Measurements from ENCODE around the gene CHST15. TPM values are rescaled to one million over a fixed set of nuclear protein-coding genes. Genes with fewer than 3 reads are reported as not detected.

The CHST15 gene
- total RNA-seq, 1 donor from 2014 or later, result 36.5 TPM

DNA sequence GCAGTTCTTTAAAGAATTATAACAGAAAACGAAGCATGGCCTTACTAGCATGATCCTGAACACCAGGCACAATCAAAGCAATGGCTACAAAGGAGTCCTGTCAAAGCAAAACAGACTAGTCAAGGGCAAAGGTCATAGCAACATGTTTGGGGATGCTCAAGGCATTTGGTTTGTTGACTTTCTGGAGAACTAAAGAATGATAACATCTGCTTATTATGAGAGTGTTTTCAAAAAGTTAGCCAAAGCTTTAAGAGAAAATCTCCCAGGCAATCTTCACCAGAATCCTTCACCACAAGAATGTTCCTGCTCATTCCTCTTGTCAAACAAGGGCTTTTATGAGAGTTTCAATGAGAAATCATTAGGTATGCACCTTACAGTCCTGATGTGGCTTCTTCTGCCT is 106.7 kb downstream of the CHST15 start:
- peaks cover 21% of the 10 kb centered on the region for H3K27me3 ChIP-seq (ENCODE audit: low read depth)
- no peaks in the 10 kb centered on the region for H3K4me1 ChIP-seq
- H3K27ac ChIP-seq, result no peak overlapping the region
- TF ChIP-seq, protein P1, sequence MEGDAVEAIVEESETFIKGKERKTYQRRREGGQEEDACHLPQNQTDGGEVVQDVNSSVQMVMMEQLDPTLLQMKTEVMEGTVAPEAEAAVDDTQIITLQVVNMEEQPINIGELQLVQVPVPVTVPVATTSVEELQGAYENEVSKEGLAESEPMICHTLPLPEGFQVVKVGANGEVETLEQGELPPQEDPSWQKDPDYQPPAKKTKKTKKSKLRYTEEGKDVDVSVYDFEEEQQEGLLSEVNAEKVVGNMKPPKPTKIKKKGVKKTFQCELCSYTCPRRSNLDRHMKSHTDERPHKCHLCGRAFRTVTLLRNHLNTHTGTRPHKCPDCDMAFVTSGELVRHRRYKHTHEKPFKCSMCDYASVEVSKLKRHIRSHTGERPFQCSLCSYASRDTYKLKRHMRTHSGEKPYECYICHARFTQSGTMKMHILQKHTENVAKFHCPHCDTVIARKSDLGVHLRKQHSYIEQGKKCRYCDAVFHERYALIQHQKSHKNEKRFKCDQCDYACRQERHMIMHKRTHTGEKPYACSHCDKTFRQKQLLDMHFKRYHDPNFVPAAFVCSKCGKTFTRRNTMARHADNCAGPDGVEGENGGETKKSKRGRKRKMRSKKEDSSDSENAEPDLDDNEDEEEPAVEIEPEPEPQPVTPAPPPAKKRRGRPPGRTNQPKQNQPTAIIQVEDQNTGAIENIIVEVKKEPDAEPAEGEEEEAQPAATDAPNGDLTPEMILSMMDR (IDR thresholded peaks at IDR 0.05), result no peak
- no peak overlapping the region for H3K4me3 ChIP-seq
- DNase-seq, result no peak
- intact Hi-C loops (cut with DNase I), result no loop called here
- no peaks in the 10 kb centered on the region for H3K36me3 ChIP-seq
- H3K9me3 ChIP-seq, result no peaks in the 10 kb centered on the region
- ATAC-seq, result no peak

DNA sequence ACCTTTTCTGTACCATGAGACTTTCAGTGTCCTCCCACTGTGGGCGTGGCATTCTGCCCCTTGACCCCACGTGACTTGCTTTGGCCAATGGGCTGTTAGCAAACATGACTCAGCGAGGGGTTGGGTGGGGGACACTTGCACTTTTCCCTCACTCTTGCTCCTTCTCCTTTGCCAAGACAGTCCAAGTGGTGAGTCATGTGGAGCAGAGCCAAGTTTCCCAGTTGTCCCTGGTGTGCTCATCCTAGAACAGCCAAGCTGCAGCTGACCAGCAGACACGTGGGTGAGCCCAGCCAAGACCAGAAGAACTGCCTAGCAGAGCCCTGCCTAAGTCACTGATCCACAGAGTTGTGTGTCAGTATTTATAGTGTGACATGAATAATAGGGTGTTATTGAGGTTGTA is 119.0 kb downstream of the CHST15 start:
- no peak overlapping the region for H3K4me3 ChIP-seq
- TF ChIP-seq, protein P1 (IDR thresholded peaks at IDR 0.05), result no peak
- intact Hi-C loops (cut with DNase I), result no loop called here
- no peaks in the 10 kb centered on the region for H3K36me3 ChIP-seq
- ATAC-seq (no peak), DNase-seq (no peak)
- no peaks in the 10 kb centered on the region for H3K4me1 ChIP-seq
- H3K27me3 ChIP-seq (ENCODE audit: low read depth), result peaks cover 64% of the 10 kb centered on the region
- H3K9me3 ChIP-seq, result no peaks in the 10 kb centered on the region
- H3K27ac ChIP-seq, result no peak overlapping the region

DNA sequence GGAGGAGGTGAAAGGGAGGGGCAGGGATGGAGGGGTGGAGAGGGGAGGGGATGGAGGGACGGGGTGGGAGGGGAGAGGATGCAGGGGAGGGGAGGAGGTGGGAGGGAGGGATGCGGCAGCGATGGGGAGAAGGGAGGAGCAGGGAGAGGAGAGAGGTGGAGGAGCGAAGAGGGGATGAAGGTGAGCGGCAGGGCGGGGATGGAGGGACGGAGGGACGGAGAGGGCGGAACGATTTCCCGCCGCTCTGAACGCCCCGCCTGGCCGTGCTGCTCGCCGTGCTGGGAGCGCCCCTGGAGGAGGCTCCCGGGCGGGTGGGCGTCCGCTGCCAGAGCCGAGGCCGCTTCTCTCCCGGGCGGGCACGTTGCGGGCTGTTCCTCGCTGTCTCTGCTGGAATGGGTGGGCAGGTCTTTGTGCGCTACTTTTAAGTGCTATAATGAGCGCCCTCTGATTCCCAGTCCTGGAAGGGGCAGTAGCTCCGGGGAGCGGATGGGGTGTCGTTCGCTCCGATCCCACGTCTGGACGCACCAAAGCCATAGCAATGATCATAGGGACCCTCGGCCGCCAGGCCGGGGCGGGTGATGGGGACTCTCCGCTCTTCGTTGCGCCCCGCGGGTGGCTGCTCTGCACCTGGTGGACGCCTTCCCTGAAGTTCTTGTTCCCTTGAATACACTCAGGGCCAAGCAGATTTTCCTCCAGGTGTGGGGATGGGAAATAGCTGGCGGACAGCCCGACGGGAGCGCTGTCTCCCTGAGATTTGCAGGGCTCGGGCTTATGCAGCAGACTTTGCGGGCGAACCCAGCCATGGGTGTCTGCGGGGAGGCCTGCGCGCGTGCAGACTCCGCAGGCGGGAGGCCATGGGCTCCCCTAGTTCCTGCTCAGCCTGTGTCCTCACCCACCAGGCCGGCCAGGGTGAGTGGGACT is 120.7 kb downstream of the CHST15 start:
- H3K27ac ChIP-seq, result no peak overlapping the region
- no peak overlapping the region for H3K4me3 ChIP-seq
- H3K36me3 ChIP-seq, result no peaks in the 10 kb centered on the region
- H3K27me3 ChIP-seq (ENCODE audit: low read depth), result peaks cover 76% of the 10 kb centered on the region
- ATAC-seq, result no peak
- DNase-seq, result no peak
- intact Hi-C loops (cut with DNase I), result no loop called here
- TF ChIP-seq, protein P1 (IDR thresholded peaks at IDR 0.05), result no peak
- peaks cover 2% of the 10 kb centered on the region for H3K4me1 ChIP-seq
- no peaks in the 10 kb centered on the region for H3K9me3 ChIP-seq

DNA sequence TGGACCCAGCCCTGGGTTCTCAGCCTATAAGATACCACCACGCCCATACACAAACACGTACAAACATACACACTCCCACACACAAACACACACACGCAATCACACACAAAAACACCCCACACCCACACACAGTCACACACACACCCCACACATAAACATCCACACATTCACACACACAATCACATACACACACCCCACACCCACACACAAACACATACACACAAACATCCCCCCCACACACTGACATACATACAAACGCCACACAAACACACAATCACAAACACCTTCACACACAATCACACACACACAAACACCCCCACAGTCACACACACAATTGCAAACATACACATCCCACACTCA is 122.5 kb downstream of the CHST15 start:
- Histone ChIP-seq H3K4me3 (no peak overlapping the region), H3K27me3 (ENCODE audit: low read depth) (peaks cover 79% of the 10 kb centered on the region), H3K9me3 (no peaks in the 10 kb centered on the region), H3K36me3 (no peaks in the 10 kb centered on the region), H3K4me1 (peaks cover 8% of the 10 kb centered on the region), H3K27ac (no peak overlapping the region)
- TF ChIP-seq, protein P1 (IDR thresholded peaks at IDR 0.05), result no peak
- DNase-seq, result no peak
- ATAC-seq, result no peak
- intact Hi-C loops (cut with DNase I), result no loop called here

DNA sequence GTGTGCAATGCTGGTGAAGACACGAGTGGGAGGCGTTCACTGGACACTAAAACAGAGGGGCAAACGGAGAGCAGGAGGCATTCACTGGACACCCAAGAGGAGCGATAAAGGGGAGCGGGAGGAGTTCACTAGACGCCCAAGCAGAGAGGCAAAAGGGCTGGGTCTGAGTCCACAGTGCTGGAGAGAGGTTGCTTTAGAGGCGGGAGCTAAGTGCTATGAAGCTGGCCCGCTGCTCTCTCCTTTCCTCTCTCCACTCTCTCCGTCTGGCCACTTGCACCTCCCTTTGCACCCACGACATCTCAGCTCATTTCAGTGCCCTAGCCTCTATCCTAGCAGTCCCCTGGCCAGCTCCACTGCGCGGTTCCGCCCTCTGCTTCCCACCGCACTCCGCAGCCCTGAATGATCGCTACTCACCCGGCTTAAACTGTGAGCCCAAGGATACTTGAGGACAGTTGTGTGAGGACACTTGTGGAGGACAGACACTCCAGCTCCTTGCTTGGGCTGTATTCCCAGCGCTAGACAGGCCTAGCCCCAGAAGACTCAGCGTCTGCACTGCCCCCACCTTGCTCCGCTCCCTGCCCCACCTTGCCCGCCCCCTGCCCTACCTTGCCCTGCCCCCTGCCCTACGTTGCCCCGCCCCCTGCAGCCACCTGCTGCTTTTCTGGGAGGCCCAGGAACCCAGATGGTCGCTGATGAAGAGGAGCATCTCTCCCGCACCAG is 123.0 kb downstream of the CHST15 start:
- Histone ChIP-seq H3K4me3 (no peak overlapping the region), H3K4me1 (peaks cover 8% of the 10 kb centered on the region), H3K9me3 (no peaks in the 10 kb centered on the region), H3K27ac (no peak overlapping the region), H3K27me3 (ENCODE audit: low read depth) (peaks cover 78% of the 10 kb centered on the region), H3K36me3 (no peaks in the 10 kb centered on the region)
- no peak for ATAC-seq
- intact Hi-C loops (cut with DNase I), result no loop called here
- TF ChIP-seq, protein P1 (IDR thresholded peaks at IDR 0.05), result no peak
- no peak for DNase-seq
